Head of caudate nucleus (tissue), 42 donors: ENCODE results near the gene PITPNM1.
"Not testable (repeated sequence)": the region's sequence is repeated elsewhere in the genome, so short reads cannot be mapped to it uniquely, and the experiment has no call there.

Source experiments
- DNase-seq, 42 donors: peaks; one replicate each; pipeline versions ENCODE4 v3.0.0 to v3.0.0-alpha.2; 2020 to 2021; ENCODE audit warnings: mixed read lengths in 7 of 42
- intact Hi-C: fragments of 100-400 bp; cut with DNase I; formaldehyde crosslinking; loops from one replicate; pipeline ENCODE4 v1.15.0; 2022

The PITPNM1 gene

GRCh38 chr11:67504950-67505581, at the start of gene PITPNM1:
Gene PITPNM1 (minus strand): TSS chr11:67505363. CDS start chr11:67504180, 1,183 bp downstream.
- intact Hi-C loops = loop anchor here (5.0 kb wide), 1 partner anchor 113 kb away; the partner anchor contains the start of gene RAD9A
- DNase-seq = peak in 37 of 42 donors; percentile 27 to 78 (median 56)

GRCh38 chr11:67551697-67552096, 46.5 kb upstream of the PITPNM1 start:
- intact Hi-C loops, DNase-seq: not testable (repeated sequence)

- intact Hi-C loops = no loop called here
- no peak for DNase-seq
These were observed 46.0 kb upstream of the PITPNM1 start for GRCh38 chr11:67551127-67551526.

- no peak for DNase-seq
- intact Hi-C loops = no loop called here
These were observed 43.5 kb upstream of the PITPNM1 start for GRCh38 chr11:67548555-67549110.

- intact Hi-C loops, DNase-seq: not testable (repeated sequence)
These were observed 42.9 kb upstream of the PITPNM1 start for GRCh38 chr11:67548112-67548511.

- DNase-seq = no peak
These were observed 40.1 kb upstream of the PITPNM1 start for GRCh38 chr11:67545280-67545679.

GRCh38 chr11:67544616-67545242, 39.6 kb upstream of the PITPNM1 start:
- intact Hi-C loops = no loop called here
- DNase-seq = no peak

More at GRCh38 chr11:67545280-67545679, 40.1 kb upstream of the PITPNM1 start:
- intact Hi-C loops = no loop called here

- DNase-seq = no peak
- intact Hi-C loops = no loop called here
These were observed 38.4 kb upstream of the PITPNM1 start for GRCh38 chr11:67543585-67543984.

- intact Hi-C loops = no loop called here
- no peak for DNase-seq
These were observed 37.8 kb upstream of the PITPNM1 start for GRCh38 chr11:67542971-67543370.

GRCh38 chr11:67542169-67542568, 37.0 kb upstream of the PITPNM1 start:
- intact Hi-C loops = no loop called here
- DNase-seq = no peak

GRCh38 chr11:67541198-67541597, 36.0 kb upstream of the PITPNM1 start:
- DNase-seq = no peak
- intact Hi-C loops = no loop called here

- intact Hi-C loops = no loop called here
- DNase-seq = no peak
These were observed 34.4 kb upstream of the PITPNM1 start for GRCh38 chr11:67539550-67539949.

GRCh38 chr11:67538823-67539505, 33.8 kb upstream of the PITPNM1 start:
- intact Hi-C loops = no loop called here
- no peak for DNase-seq

- DNase-seq = no peak
- intact Hi-C loops = no loop called here
These were observed 33.1 kb upstream of the PITPNM1 start for GRCh38 chr11:67538306-67538705.

GRCh38 chr11:67535561-67535960, 30.4 kb upstream of the PITPNM1 start:
- intact Hi-C loops = no loop called here
- no peak for DNase-seq

GRCh38 chr11:67534070-67534679, 29.0 kb upstream of the PITPNM1 start:
- DNase-seq = no peak
- intact Hi-C loops = no loop called here

GRCh38 chr11:67532889-67533288, 27.7 kb upstream of the PITPNM1 start:
- no peak for DNase-seq
- intact Hi-C loops = no loop called here

- DNase-seq = peak in 4 of 42 donors; percentile 9 to 39 (median 19)
- intact Hi-C loops = no loop called here
These were observed 25.1 kb upstream of the PITPNM1 start for GRCh38 chr11:67530282-67530592.

- no peak for DNase-seq
- intact Hi-C loops = no loop called here
These were observed 23.2 kb upstream of the PITPNM1 start for GRCh38 chr11:67528376-67528775.
